ENCODE data around the gene ZFYVE19. TPM values are rescaled to one million over a fixed set of nuclear protein-coding genes. Genes with fewer than 3 reads are reported as not detected.

Gene ZFYVE19
- total RNA-seq, 4 donors from 2014 or later = 16.5 to 33.4 (median 28.9) TPM

GRCh38 chr15:40854161-40854560, 47.3 kb downstream of the ZFYVE19 start:
- DNase-seq = no peak
- 80 to 82% methylated on average over 3 of the region's 10 CpGs for WGBS, 2 donors
- TF ChIP-seq POLR2A (IDR thresholded peaks at IDR 0.05) (no peak), CTCF (IDR thresholded peaks at IDR 0.05) (no peak)
- intact Hi-C loops (cut with DNase I) = no loop called here
- Histone ChIP-seq H3K4me1 (peaks cover 14 to 38% (median 15%) of the 10 kb centered on the region in 3 donors), H3K4me3 (no peak overlapping the region), H3K27me3 (peaks cover 0 to 5% (median 0%) of the 10 kb centered on the region in 4 donors), H3K27ac (no peak overlapping the region), H3K36me3 (peaks cover 0 to 83% (median 12%) of the 10 kb centered on the region in 3 donors), H3K9me3 (no peaks in the 10 kb centered on the region)

- intact Hi-C loops (cut with DNase I) = loop anchor here (5.0 kb wide), 1 partner anchor 37 kb away; the partner anchor contains the start of gene VPS18
- TF ChIP-seq CTCF (IDR thresholded peaks at IDR 0.05) = no peak
- no peak for TF ChIP-seq POLR2A (IDR thresholded peaks at IDR 0.05)
- Histone ChIP-seq H3K27ac (peak overlapping the region in 3 of 4 donors; percentile 77 to 86 (median 83)), H3K9me3 (no peaks in the 10 kb centered on the region), H3K36me3 (peaks cover 0 to 67% (median 12%) of the 10 kb centered on the region in 3 donors), H3K4me3 (no peak overlapping the region), H3K27me3 (peaks cover 0 to 10% (median 0%) of the 10 kb centered on the region in 4 donors), H3K4me1 (peaks cover 22 to 51% (median 22%) of the 10 kb centered on the region in 3 donors)
- DNase-seq = no peak
- 77 to 85% methylated on average over 6 to 10 of the region's 13 CpGs for WGBS, 2 donors
These were observed 48.9 kb downstream of the ZFYVE19 start for GRCh38 chr15:40855706-40856234.

GRCh38 chr15:40856746-40857145, 49.9 kb downstream of the ZFYVE19 start:
- peaks cover 22 to 61% (median 24%) of the 10 kb centered on the region in 3 donors for H3K4me1 ChIP-seq
- DNase-seq = no peak
- peaks cover 0 to 57% (median 12%) of the 10 kb centered on the region in 3 donors for H3K36me3 ChIP-seq
- WGBS, 2 donors = 67% methylated on average over 6 of the region's 8 CpGs; no CpG with 5 or more reads in 1 of the 2 donors
- H3K9me3 ChIP-seq = no peaks in the 10 kb centered on the region
- peaks cover 0 to 10% (median 0%) of the 10 kb centered on the region in 4 donors for H3K27me3 ChIP-seq
- TF ChIP-seq CTCF (IDR thresholded peaks at IDR 0.05) (no peak), POLR2A (IDR thresholded peaks at IDR 0.05) (no peak)
- H3K27ac ChIP-seq = peak overlapping the region; percentile 75 to 86 (median 80)
- H3K4me3 ChIP-seq = no peak overlapping the region
- intact Hi-C loops (cut with DNase I) = loop anchor here (5.0 kb wide), 1 partner anchor 36 kb away; the partner anchor contains the start of gene VPS18

- TF ChIP-seq POLR2A (IDR thresholded peaks at IDR 0.05) (no peak), CTCF (IDR thresholded peaks at IDR 0.05) (peak; percentile 87 to 99 (median 98))
- Histone ChIP-seq H3K27me3 (peaks cover 0 to 10% (median 0%) of the 10 kb centered on the region in 4 donors), H3K4me3 (no peak overlapping the region), H3K4me1 (peaks cover 22 to 71% (median 24%) of the 10 kb centered on the region in 3 donors), H3K9me3 (no peaks in the 10 kb centered on the region), H3K36me3 (peaks cover 0 to 47% (median 12%) of the 10 kb centered on the region in 3 donors), H3K27ac (peak overlapping the region; percentile 75 to 86 (median 80))
- intact Hi-C loops (cut with DNase I) = loop anchor here (5.0 kb wide), 1 partner anchor 35 kb away; the partner anchor contains the start of gene VPS18
- DNase-seq = no peak
- WGBS, 2 donors = 46 to 57% methylated on average over 8 of the region's 15 CpGs
These were observed 50.9 kb downstream of the ZFYVE19 start for GRCh38 chr15:40857601-40858341.

- H3K27ac ChIP-seq = peak overlapping the region; percentile 45 to 86 (median 72)
- no peak overlapping the region for H3K4me3 ChIP-seq
- intact Hi-C loops (cut with DNase I) = loop anchor here (5.0 kb wide), 1 partner anchor 34 kb away; the partner anchor contains the start of gene VPS18
- whole genome bisulfite sequencing, 2 donors = 61 to 70% methylated on average over 8 to 10 of the region's 10 CpGs
- H3K9me3 ChIP-seq = no peaks in the 10 kb centered on the region
- DNase-seq = no peak
- TF ChIP-seq CTCF (IDR thresholded peaks at IDR 0.05) = no peak
- no peak for TF ChIP-seq POLR2A (IDR thresholded peaks at IDR 0.05)
- peaks cover 0 to 10% (median 0%) of the 10 kb centered on the region in 4 donors for H3K27me3 ChIP-seq
- H3K4me1 ChIP-seq = peaks cover 28 to 81% (median 31%) of the 10 kb centered on the region in 3 donors
- peaks cover 0 to 37% (median 2%) of the 10 kb centered on the region in 3 donors for H3K36me3 ChIP-seq
These were observed 51.8 kb downstream of the ZFYVE19 start for GRCh38 chr15:40858706-40859105.
